Neural progenitor cell (in vitro differentiated cells): Measurements from ENCODE around the gene SLC28A1. TPM values are rescaled to one million over a fixed set of nuclear protein-coding genes. Genes with fewer than 3 reads are reported as not detected.
"Not testable (repeated sequence)": the region's sequence is repeated elsewhere in the genome, so short reads cannot be mapped to it uniquely, and the experiment has no call there.

ENCODE experiments used
- DNase-seq: peaks from one replicate; pipeline ENCODE4 v3.0.0-alpha.2; 2016; ENCODE audit warnings: low spot score
- H2AFZ ChIP-seq: fragments of 200-600 bp; sonication (generic); replicated peaks from 2 replicates; pipeline ENCODE4 v1.6.1; 2016; ENCODE audit warnings: antibody characterized with exemption
- H3F3A ChIP-seq: fragments of 200-600 bp; sonication (generic); 2 replicates; pipeline ENCODE4 v1.6.1; 2016; ENCODE audit warnings: antibody characterized with exemption, low read depth
- H3K27ac ChIP-seq: fragments of 200-600 bp; sonication (generic); 2 replicates; pipeline ENCODE4 v1.5.1; 2016; ENCODE audit warnings: mild to moderate bottlenecking
- H3K27me3 ChIP-seq: fragments of 200-600 bp; sonication (generic); 2 replicates; pipeline ENCODE4 v1.6.1; 2016; ENCODE audit warnings: mild to moderate bottlenecking, moderate library complexity
- H3K36me3 ChIP-seq: fragments of 200-600 bp; sonication (generic); 2 replicates; pipeline ENCODE4 v1.5.1; 2016
- H3K4me1 ChIP-seq: fragments of 200-600 bp; sonication (generic); 2 replicates; pipeline ENCODE4 v1.6.1; 2016; ENCODE audit warnings: mixed run types
- H3K4me2 ChIP-seq: fragments of 200-600 bp; sonication (generic); 2 replicates; pipeline ENCODE4 v1.6.1; 2016
- H3K4me3 ChIP-seq: fragments of 200-600 bp; sonication (generic); 2 replicates; pipeline ENCODE4 v1.5.1; 2016
- H3K79me2 ChIP-seq: fragments of 200-600 bp; sonication (generic); 2 replicates; pipeline ENCODE4 v1.6.1; 2016; ENCODE audit warnings: low read depth
- H3K9ac ChIP-seq: fragments of 200-600 bp; sonication (generic); 2 replicates; pipeline ENCODE4 v1.6.1; 2016
- H3K9me3 ChIP-seq: fragments of 200-600 bp; sonication (generic); 2 replicates; pipeline ENCODE4 v1.5.1; 2016; ENCODE audit warnings: low read depth
- H4K20me1 ChIP-seq: fragments of 200-600 bp; sonication (generic); 2 replicates; pipeline ENCODE4 v1.6.1; 2016; ENCODE audit warnings: low read depth
- H3K27ac Mint-ChIP-seq: 3 replicates; pipeline ENCODE4 v1.8.0; 2021; ENCODE audit warnings: mixed read lengths
- H3K27me3 Mint-ChIP-seq: 2 replicates; pipeline ENCODE4 v1.8.0; 2022; ENCODE audit warnings: low read depth, mild to moderate bottlenecking, inconsistent platforms, moderate library complexity, mixed read lengths; ENCODE audit not compliant: insufficient read depth
- H3K36me3 Mint-ChIP-seq: 3 replicates; pipeline ENCODE4 v1.8.0; 2021; ENCODE audit warnings: mixed read lengths
- H3K4me1 Mint-ChIP-seq: 3 replicates; pipeline ENCODE4 v1.8.0; 2021; ENCODE audit warnings: mixed read lengths
- H3K4me3 Mint-ChIP-seq: 3 replicates; pipeline ENCODE4 v1.8.0; 2021; ENCODE audit warnings: mild to moderate bottlenecking, moderate library complexity, mixed read lengths
- H3K9me3 Mint-ChIP-seq: 3 replicates; pipeline ENCODE4 v1.8.0; 2020; ENCODE audit warnings: mixed read lengths
- EZH2 ChIP-seq: fragments of 200-600 bp; sonication (generic); IDR thresholded peaks from 2 replicates; pipeline ENCODE4 v1.6.1; 2017; ENCODE audit warnings: antibody characterized with exemption, mild to moderate bottlenecking, moderate library complexity
- EZH2phosphoT487 ChIP-seq: fragments of 200-600 bp; sonication (generic); IDR thresholded peaks from 2 replicates; pipeline ENCODE4 v1.6.1; 2017; ENCODE audit warnings: antibody characterized with exemption
- total RNA-seq: library from RNA; depleted of rRNA; stranded (reverse); fragments of >200 nt; gene quantifications from 2 replicates; pipeline ENCODE4 v1.2.3, GENCODE V29; 2015; ENCODE audit warnings: low replicate concordance
- TF ChIP-seq, protein P1 (sequence below): fragments of 200-600 bp; sonication (generic); IDR thresholded peaks from 2 replicates; pipeline ENCODE4 v1.5.1; 2017; ENCODE audit warnings: antibody characterized with exemption, mild to moderate bottlenecking

Gene SLC28A1
- total RNA-seq, 1 donor from 2014 or later = not detected

DNA sequence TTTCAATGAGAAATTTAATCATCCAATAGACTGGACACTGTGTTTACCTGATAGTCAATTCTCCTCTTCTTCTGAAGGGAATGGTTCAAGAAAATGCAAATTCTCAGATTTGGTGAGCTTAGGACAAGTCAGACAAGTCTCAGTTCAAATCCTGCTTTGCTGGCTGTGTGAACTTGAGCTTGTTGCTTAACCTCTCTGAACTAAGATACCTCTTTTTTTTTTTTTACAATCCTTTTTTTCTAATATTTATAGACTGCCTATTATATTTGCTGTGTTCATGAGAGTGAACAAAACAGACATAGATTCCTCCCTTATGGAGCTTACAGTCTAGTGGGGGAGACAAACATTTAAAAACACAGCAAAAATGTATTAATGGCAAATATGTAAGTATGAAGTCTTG lies 8.2 kb upstream of the SLC28A1 start:
- Histone ChIP-seq H3K27ac (no peak overlapping the region), H3K9me3 (no peaks in the 10 kb centered on the region), H4K20me1 (no peaks in the 10 kb centered on the region), H2AFZ (no peak overlapping the region), H3K4me2 (no peak overlapping the region), H3K27me3 (no peaks in the 10 kb centered on the region), H3K4me3 (no peak overlapping the region), H3F3A (no peaks in the 10 kb centered on the region), H3K9ac (no peak overlapping the region), H3K4me1 (no peaks in the 10 kb centered on the region), H3K79me2 (no peaks in the 10 kb centered on the region), H3K36me3 (no peaks in the 10 kb centered on the region)
- Mint-ChIP-seq H3K4me3 (no peak overlapping the region), H3K9me3 (no peaks in the 10 kb centered on the region), H3K36me3 (no peaks in the 10 kb centered on the region), H3K27me3 (peaks cover 7% of the 10 kb centered on the region), H3K27ac (no peak overlapping the region), H3K4me1 (peaks cover 13% of the 10 kb centered on the region)
- no peak for TF ChIP-seq EZH2phosphoT487
- no peak for TF ChIP-seq EZH2
- TF ChIP-seq, protein P1, sequence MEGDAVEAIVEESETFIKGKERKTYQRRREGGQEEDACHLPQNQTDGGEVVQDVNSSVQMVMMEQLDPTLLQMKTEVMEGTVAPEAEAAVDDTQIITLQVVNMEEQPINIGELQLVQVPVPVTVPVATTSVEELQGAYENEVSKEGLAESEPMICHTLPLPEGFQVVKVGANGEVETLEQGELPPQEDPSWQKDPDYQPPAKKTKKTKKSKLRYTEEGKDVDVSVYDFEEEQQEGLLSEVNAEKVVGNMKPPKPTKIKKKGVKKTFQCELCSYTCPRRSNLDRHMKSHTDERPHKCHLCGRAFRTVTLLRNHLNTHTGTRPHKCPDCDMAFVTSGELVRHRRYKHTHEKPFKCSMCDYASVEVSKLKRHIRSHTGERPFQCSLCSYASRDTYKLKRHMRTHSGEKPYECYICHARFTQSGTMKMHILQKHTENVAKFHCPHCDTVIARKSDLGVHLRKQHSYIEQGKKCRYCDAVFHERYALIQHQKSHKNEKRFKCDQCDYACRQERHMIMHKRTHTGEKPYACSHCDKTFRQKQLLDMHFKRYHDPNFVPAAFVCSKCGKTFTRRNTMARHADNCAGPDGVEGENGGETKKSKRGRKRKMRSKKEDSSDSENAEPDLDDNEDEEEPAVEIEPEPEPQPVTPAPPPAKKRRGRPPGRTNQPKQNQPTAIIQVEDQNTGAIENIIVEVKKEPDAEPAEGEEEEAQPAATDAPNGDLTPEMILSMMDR = no peak
- no peak for DNase-seq

- H3K27ac Mint-ChIP-seq, H3F3A ChIP-seq, H3K79me2 ChIP-seq, H3K9ac ChIP-seq, H3K4me2 ChIP-seq, H3K9me3 Mint-ChIP-seq, H3K36me3 Mint-ChIP-seq, H3K4me3 Mint-ChIP-seq, DNase-seq, H3K4me3 ChIP-seq, H3K9me3 ChIP-seq, H3K36me3 ChIP-seq, H2AFZ ChIP-seq, H3K27me3 ChIP-seq, H3K4me1 ChIP-seq, H3K27me3 Mint-ChIP-seq, H3K27ac ChIP-seq, H4K20me1 ChIP-seq: not testable (repeated sequence)
- H3K4me1 Mint-ChIP-seq = peaks cover 13% of the 10 kb centered on the region
These were observed 6.8 kb upstream of the SLC28A1 start for GRCh38 chr15:84877701-84878100.

DNA sequence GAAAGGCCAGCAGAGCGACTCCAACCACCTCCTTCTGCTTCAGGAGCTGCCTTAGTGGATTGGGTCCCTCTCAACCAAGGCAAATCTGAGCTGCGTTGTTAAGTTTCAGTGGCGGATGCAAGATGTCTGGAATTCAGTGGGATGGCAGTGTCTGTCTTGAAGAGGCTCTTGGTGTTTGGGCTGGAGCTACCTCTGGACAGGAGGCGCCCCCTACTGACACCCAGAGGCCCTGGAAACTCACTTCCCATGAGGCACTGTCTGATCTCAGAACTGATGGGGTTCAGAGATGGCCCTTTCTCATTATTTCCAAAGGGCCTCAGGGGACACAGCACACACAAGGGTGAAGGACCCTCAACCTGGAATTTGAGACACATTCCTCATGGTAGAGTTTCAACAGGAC lies 6.0 kb upstream of the SLC28A1 start:
- H3K4me3 Mint-ChIP-seq = no peak overlapping the region
- no peaks in the 10 kb centered on the region for H3F3A ChIP-seq
- TF ChIP-seq, protein P1 = peak; percentile 71
- TF ChIP-seq EZH2phosphoT487 = no peak
- peak; percentile 81 for DNase-seq
- no peaks in the 10 kb centered on the region for H3K36me3 ChIP-seq
- no peaks in the 10 kb centered on the region for H3K27me3 ChIP-seq
- no peak overlapping the region for H3K4me3 ChIP-seq
- no peak overlapping the region for H3K27ac ChIP-seq
- H4K20me1 ChIP-seq = no peaks in the 10 kb centered on the region
- H3K27ac Mint-ChIP-seq = no peak overlapping the region
- no peak overlapping the region for H3K9ac ChIP-seq
- no peaks in the 10 kb centered on the region for H3K9me3 Mint-ChIP-seq
- H2AFZ ChIP-seq = peak overlapping the region; percentile 81
- H3K4me1 Mint-ChIP-seq = peaks cover 13% of the 10 kb centered on the region
- no peak overlapping the region for H3K4me2 ChIP-seq
- H3K79me2 ChIP-seq = no peaks in the 10 kb centered on the region
- no peaks in the 10 kb centered on the region for H3K36me3 Mint-ChIP-seq
- peaks cover 10% of the 10 kb centered on the region for H3K27me3 Mint-ChIP-seq
- H3K4me1 ChIP-seq = no peaks in the 10 kb centered on the region
- no peaks in the 10 kb centered on the region for H3K9me3 ChIP-seq

DNA sequence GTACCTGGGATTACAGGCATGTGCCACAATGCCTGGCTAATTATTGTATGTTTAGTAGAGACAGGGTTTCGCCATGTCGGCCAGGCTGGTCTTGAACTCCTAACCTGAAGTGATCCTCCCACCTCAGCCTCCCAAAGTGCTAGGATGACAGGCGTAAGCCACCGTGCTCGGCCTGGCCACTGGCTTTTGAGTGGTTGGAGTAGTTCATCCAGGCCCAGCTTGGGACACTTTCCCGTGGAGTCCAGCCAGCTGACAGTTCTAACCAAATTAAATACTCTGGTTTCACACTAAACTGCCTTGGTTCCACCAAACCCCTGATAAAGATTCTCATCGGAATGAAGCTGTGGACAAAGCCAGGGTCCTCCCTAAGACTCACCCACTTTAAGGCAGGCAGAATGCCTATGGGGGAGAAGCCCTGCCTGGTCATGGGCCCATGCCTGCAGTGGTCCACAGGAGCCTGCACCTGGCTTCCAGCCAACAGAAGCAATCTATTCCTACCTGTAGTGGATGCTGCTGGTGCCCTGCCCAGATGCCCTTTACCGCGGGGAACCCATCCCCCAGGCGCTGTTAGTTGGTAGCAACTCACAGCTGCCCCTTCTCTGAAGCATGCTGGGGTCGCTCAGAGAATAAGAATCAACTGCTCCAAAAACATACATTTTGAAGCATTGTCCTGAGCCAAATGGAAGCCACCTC lies 5.2 kb upstream of the SLC28A1 start:
- peaks cover 10% of the 10 kb centered on the region for H3K27me3 Mint-ChIP-seq
- Histone ChIP-seq H3K9ac (no peak overlapping the region), H3K27ac (no peak overlapping the region), H3K9me3 (no peaks in the 10 kb centered on the region), H2AFZ (no peak overlapping the region), H4K20me1 (no peaks in the 10 kb centered on the region), H3K4me1 (no peaks in the 10 kb centered on the region), H3K4me3 (no peak overlapping the region), H3K36me3 (no peaks in the 10 kb centered on the region), H3K79me2 (no peaks in the 10 kb centered on the region), H3F3A (no peaks in the 10 kb centered on the region), H3K4me2 (no peak overlapping the region), H3K27me3 (no peaks in the 10 kb centered on the region)
- no peak overlapping the region for H3K27ac Mint-ChIP-seq
- H3K9me3 Mint-ChIP-seq = no peaks in the 10 kb centered on the region
- DNase-seq = no peak
- no peak overlapping the region for H3K4me3 Mint-ChIP-seq
- TF ChIP-seq EZH2phosphoT487 = no peak
- TF ChIP-seq, protein P1 = no peak
- TF ChIP-seq EZH2 = no peak
- peaks cover 13% of the 10 kb centered on the region for H3K4me1 Mint-ChIP-seq
- no peaks in the 10 kb centered on the region for H3K36me3 Mint-ChIP-seq
